GM20431 (cell line): ENCODE data around the gene INPP5D.
"Not testable (repeated sequence)": the region's sequence is repeated elsewhere in the genome, so short reads cannot be mapped to it uniquely, and the experiment has no call there.

Experiments
- in situ Hi-C: fragments of 300-500 bp; cut with MseI, MboI; formaldehyde crosslinking; loops from one replicate; pipeline ENCODE4 v1.15.0; 2020; ENCODE audit warnings: low sequenced_read_pairs; ENCODE audit not compliant: unreplicated experiment

INPP5D gene

DNA sequence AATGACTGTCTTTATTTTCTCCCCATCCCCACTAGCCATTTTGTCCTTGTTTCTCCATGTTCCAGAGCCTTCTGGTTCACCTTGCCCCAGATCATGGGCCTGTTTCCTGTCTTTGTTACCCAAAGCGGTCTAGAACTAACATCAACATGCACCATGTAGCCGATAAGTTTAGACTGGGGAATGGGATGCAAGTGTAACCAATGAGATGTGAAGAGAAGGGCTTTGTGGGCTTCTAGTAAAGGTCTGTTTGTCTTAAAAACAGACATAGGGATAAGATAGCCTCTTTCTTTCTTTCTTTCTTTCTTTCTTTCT is 25.7 kb downstream of the INPP5D start:
- in situ Hi-C loops: no loop called here

DNA sequence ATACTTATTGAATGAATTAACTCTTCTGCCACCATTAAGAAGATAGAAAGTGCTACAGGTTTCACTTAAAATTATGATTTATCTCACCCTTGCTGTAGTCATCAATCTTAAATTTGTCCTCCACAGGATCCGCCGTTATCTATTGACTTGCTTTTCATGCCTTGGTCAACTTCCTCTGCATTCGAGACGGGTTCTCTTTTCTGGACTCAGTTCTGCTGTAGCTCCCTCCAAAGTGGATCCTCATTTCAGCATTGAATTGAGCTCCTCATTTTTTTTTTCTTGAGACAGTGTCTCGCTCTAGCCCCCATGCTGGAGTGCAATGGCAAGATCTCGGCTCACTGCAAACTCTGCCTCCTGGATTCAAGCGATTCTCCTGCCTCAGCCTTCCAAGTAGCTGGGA is 27.6 kb downstream of the INPP5D start:
- in situ Hi-C loops: no loop called here

DNA sequence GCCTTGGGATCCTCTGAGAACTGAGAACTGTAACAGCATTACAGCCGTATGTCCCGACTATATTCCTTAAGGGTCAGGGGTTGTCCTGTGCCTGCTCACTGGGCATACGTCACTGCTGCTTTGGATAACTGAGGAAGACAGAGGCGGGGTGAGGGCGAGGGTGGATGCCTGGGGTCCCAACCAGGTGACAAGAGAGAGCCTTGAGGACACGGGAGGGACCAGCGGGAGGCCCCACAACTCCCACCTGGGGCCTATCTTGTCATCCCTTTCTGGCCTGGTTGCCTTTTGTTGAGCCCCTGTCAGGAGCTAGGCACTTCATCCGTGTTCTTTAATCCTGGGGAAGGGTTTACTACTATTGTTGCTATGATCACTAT is 28.8 kb downstream of the INPP5D start:
- in situ Hi-C loops: no loop called here

DNA sequence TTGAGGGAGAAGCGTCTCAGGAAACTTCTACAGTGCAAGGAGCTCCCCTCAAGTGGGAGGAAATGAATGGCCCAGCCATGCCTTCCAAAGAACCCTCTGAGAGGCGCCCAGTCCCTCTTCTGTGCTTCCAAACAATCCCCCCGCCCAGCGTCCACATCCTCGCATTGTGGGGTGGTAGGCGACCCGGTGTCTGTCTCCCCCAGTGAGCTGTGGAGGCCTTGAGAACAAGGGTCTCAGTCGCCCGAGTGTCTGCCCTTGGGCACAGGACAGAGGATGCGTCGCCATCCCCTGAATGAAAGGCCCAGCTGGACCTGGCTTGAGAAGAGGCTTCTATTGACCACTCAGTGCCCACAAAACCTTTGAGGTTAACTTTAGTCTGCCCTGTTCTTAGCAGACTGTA is 29.7 kb downstream of the INPP5D start:
- in situ Hi-C loops: no loop called here

DNA sequence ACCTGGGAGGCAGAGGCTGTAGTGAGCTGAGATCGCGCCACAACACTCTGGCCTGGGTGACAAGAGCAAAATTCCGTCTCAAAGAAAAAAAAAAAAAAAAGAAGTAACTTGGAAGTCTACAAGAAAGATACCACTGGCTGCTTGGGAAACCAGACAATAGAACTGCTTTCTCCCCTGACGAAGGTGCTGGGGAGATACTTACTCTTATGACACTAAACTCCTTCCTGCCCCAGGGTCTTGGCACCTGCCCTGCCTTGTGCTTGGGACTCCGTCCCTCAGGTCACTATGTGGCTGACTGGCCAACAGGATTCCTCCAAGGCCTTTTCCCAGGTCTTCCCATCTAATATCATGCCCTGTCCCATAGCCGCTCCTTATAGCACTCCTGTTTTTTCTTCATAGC is 30.7 kb downstream of the INPP5D start:
- in situ Hi-C loops: no loop called here

DNA sequence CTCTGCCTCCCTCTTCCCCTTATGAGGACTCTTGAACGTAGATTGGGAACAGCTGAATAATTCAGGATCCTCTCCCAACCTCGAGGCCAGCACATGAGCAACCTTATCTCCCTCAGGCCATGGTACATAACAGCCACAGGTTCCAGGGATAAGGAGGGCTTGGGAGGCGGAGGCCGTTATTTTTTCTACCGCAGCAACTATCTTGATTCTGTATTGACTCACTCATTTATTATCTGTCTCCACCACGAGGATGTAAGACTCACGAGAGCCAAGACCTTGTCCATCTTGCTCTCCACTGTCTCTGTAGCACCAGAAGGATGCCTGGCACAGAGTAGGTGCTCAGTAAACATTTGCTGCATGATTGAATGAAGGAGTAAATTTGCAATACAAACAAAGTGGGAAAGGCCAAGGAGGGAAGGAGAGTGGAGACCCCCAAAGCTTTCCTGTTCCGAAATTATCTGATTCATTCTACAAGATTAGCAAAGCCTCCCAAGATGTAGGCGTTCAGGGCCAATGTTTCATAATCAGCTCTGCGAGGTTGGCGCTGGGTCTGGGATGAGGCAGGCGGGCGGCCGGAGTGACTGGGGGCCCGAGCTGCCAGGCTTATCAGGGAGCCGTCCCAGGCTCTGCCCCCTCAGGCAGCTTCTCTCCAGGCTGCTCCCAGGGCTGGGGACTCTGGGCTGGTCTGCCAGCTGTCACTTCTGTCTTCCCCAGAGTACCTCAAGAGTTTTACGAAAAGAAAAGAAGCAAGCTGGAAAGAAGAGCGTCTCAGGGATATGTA is 31.6 kb downstream of the INPP5D start:
- in situ Hi-C loops: no loop called here

DNA sequence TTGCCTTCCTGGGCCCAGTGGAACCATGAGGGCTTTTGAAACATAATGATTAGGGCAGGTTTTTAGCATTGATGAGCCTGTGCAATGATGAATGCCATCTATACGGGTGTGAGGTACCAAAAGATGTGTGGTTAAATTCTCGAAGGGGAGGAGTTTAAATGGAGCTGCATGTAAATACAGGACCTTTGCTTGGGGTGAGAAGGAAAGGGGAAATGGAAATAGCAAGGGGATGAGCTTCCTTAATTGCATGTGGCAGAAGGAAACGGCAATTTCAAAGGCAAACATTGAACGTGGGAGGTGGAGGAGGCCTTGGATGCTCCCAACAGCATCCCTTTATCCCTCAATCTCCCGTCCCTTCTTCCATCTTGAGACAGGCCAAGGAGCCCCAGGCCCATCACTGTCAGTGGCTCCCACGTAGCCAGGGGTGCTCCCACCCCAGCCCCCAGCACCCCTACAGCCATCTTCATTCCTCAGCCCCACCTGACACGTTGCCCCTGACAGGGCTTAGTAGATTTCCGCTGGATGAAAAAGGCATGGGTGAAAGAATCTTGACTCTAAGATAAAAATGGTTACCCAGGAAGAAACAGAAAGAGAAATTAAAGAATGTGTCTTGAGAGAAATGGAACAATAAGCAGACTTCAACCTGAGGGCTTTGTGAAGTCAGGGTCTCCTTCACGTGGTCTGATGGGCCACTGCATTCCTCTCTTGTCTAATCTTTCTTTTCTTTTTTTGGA is 32.5 kb downstream of the INPP5D start:
- in situ Hi-C loops: no loop called here

DNA sequence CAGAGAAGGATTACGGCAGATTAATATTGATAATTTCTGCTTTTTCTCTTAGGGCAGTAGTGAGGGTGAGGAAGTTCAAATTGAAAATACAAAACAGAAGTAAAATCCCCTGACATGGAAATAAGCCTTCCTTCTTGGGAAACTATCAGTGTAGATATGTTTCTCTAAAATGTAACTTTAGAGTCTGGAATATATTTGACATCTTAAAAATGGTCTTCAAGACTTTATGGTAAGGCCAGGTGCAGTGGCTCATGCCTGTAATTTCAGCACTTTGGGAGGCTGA is 33.0 kb downstream of the INPP5D start:
- in situ Hi-C loops: no loop called here

DNA sequence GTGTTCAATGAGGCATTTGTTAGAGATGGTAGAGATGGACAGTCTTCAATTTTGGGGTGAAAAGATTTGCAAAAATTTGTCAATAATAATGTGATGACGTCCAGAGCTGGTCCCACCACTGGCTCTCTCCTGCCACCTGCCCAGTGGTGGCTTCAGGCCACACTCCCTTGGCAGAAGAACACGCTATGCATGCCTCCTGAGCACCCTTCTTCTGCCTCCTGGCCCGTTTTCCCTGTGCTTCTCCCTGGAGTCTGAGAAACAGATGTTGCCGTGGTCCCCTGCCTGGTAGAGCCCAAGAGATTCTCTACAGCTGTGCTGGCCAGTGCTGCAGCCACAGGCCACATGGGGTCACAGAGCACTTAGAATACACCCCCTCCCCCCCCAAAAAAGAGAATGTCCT is 33.6 kb downstream of the INPP5D start:
- in situ Hi-C loops: no loop called here

DNA sequence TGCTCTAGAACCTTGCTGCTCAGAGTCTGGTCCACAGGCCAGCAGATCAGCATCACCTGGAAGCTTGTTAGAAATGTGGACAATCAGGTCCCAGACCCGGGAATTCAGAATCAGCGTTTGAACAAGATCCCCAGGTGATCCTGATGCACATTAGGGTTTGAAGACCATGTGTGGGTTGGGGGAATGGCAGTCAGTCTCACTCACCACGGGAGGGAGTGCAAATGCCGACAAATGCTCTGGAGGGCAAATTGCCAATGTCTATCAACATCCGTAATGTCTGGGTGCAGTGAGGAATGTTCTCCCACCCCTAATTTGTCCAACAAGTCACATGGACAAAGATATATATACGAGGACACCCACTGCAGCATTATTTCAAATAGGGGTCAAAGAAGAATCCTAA is 34.5 kb downstream of the INPP5D start:
- in situ Hi-C loops: no loop called here

DNA sequence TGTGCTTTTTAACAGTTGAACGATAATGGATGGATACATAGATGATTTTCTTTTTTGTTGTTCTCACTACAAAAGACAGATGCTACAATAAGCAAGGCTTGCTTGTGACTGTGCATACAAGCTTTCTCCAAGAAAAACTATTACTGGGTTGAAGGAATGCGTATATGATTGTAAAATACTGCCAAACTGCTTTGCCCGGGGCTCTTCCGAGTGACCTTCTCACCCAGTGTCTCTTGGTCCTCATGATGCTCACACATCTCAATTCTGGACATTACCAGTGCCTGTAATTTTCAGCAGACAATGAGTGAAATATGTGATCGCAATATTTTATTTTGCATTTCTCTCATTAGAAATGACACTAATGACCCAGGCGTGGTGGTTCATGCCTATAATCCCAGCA is 35.9 kb downstream of the INPP5D start:
- in situ Hi-C loops: no loop called here

DNA sequence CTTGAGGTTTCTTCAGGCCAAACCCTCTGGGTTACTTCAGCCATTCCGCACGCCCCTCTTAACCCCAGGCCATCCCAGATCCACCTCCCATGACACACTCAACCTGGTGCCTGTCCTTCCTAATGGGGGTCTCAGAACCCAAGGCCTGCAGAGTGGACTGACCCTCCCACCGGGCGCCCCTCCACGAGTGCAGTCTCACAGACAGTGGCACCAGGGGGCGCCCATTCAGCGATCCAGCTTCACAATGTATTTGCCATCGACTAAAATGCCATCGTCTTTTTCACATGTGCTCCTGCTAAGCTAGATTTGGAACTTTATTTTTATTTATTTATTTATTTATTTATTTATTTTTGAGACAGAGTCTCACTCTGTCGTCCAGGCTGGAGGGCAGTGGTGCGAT is 38.5 kb downstream of the INPP5D start:
- in situ Hi-C loops: no loop called here

DNA sequence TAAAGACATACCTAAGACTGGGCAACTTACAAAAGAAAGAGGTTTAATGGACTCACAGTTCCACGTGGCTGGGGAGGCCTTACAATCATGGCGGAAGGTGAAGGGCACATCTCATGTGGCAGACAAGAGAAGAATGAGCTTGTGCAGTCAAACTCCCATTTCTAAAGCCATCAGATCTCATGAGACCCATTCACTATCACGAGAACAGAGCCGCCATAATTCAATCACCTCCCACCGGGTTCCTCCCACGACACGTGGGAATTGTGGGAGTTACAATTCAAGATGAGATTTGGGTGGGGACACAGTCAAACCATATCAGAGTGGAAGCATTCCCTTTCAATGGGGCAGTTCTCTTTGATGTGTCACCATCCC is 39.7 kb downstream of the INPP5D start:
- in situ Hi-C loops: not testable (repeated sequence)

DNA sequence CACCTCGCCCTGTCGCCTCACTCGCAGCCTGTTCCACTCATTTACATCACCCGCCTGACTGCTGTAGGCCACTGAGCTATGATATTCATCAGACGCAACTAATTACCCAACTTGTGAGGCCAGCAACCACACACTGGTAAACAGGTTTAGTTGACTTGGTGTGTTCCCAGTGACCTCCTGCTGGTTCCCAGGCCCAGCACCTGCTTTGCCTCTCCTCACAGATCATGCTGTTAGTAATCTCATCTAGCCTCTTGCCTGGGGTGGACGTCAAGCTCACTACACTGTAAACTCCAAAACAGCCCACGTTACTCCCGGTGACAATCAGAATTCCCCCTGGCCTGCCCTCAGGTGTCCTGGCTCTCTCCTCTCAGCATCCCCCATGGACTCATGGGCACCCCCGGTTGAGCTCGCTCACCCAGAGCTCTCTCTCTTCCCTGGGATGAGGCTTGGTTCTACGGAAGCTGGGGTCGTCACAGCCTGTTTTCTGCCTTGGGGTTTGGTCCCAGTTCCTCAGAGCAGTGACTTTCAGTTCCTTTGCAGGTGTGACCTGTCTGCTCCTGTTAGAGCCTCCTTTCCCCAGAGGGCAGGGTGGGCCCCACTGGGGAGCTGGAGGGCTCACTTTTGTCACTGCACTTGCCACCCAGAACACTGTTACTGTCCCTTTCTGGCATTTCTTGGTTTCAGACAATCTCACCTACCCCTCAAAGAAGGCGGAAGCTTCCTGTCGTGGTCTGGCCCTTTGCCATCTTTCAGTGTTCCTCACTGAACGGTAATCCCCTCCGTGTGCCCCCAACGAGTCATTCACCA is 40.3 kb downstream of the INPP5D start:
- in situ Hi-C loops: no loop called here

DNA sequence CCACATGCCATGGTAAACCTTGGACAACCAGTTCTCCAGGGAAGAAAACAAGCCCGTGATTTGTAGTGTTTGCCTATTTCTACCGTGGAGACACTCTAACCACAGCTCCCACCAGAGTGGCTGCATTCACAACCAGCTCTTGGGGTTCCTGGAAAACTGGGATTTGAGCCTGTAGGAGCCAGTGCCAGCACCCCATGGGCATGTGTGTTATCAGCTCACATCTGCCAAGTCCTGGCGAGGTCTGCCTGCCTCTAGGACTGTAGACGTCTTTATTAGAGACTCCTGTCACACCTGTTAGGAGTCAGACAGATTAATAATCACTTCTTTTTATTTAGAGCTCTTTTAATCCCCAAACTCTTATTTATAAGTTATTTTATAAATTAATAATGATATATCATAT is 41.0 kb downstream of the INPP5D start:
- in situ Hi-C loops: no loop called here

DNA sequence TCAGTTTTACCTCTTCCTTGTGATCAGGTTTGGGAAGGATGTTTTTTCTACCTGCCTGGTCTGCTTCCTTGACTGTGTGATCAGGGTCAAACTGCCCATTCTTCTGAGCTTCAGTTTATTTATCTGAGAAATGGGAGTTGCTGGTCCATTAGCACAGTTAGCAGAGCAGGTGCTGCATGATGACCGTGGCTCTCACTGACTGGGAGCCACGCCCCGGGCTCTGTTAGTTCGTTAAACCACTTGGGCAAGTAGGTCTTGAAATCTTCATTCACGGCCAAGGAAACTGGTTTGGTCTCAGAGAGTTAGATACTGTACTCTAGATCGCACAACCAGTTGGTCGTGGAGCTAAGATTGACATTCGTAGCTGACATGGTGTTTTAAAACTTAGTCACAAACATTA is 41.7 kb downstream of the INPP5D start:
- in situ Hi-C loops: no loop called here

DNA sequence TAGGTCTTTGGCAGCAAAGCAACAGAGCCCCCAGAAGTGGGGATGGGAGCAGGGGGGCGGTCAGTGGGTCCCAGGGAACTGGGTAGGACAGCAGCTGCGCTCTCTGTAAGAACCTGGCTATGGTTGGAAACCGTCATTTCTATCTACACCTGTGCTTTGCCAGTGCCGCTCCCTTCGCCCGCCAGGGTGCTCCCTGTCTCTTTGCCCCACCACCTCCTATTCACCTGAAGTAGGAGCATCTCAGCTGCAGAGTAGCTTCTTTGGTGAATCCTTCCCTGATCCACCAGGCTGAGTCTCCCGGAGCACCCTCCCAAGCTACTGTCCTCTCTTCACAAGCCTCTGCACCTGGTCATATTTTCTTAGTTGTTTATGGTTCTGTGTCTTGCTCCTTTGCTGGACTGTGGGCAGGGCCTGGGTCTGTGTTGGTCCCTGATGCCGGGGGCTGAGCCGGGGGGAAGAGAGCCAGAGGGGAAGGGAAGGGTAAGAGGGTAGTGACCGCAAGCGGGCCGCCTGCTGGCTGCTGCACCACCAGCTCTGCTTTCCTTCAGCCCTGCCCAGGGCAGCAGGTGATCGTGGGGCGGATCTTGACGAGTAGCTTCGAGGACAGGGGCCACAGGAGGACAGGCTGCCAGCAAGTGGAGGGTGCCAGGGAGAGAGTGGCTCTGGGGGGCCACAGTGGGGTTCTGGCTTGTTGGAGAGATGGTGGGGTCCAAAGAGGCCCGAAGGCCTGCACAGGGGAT is 45.2 kb downstream of the INPP5D start:
- in situ Hi-C loops: no loop called here

DNA sequence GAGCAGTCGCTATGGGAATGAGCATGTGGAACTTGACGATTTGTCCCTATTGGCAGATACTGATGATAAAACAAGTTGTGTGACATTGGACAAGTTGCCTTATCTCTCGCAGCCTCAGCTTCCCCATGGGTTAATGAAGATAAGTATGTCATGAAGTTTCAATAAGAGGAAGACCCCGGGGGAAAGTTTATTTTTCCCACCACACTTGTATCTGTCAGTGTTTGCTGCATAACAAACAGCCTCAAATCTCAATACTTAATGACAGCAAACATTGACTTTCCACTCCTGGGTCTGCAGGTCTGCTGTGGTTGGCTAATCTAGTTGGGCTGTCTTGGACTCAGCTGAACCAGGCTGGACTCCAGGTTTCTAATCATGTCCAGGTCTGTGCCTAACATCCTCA is 45.8 kb downstream of the INPP5D start:
- in situ Hi-C loops: no loop called here

DNA sequence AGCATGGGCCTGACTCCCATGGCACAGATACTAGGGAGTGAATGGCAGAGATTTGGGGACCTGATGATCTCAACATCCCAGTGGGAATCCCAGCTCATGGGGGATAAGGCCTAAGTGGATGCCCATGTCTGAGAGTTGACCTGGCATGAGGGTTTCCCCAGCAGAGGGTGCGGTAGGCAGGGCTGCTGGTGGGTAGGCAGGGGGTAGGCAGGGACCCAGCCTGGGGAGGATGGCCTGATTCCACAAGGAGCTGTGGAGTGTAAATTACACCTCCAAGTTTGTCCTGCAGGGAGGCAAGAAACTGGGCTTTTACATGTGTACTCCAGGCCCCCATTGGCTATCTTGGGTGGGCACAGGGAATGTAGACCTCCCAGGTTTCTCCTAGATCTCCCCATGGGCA is 46.9 kb downstream of the INPP5D start:
- in situ Hi-C loops: no loop called here

DNA sequence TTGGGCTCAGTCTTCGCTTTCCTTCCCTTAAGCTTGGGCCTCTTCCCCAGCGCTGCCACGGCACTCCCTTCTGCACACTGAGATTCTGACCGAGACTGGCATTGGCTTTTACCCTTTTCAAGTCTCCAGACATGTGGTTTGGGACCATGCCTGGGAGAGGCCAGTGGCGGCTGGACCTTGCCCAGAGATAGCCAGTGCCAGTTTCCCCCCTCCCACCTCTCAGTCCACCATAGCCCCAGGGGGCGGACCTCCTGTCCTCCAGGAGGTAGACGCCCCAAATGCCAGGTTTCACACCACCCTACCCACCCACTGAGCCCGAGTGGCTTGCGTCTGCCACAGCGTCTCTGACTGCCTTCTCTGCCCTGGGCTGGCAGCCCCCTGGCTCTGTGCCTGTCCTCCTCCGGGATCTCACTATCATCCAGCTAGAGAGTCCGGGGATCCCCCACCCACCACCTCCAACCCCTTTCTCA is 47.7 kb downstream of the INPP5D start:
- in situ Hi-C loops: no loop called here
